NCI-H1105 (cell line): Measurements from ENCODE around the gene PLD1.
"Not testable (repeated sequence)": the region's sequence is repeated elsewhere in the genome, so short reads cannot be mapped to it uniquely, and the experiment has no call there.

Experiments
- DNase-seq: peaks from one replicate; lab custom pipeline; 2025; lab: John Stamatoyannopoulos, UW

Gene PLD1

GRCh38 chr3:171663805-171664204 lies 146.5 kb downstream of the PLD1 start:
- no peak for DNase-seq

DNA sequence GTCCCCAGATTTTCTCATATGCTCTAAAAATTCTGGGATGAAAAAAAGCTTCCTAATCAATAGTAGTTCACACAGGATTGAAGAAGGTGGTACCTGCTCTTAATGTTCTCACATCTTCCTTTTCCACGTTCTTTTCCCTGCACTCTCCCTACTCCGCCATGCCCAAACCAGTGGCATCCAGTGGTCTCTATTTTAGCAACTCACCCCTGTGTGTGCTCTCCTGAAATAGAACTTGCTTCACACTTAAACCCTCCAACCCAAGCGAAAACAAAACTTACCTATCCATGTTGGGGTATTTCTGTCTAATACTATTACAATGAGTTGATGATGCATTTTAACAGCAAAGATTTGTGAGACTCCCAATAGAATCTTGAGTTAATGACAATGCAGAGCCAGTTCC lies 148.8 kb downstream of the PLD1 start:
- DNase-seq: no peak

DNA sequence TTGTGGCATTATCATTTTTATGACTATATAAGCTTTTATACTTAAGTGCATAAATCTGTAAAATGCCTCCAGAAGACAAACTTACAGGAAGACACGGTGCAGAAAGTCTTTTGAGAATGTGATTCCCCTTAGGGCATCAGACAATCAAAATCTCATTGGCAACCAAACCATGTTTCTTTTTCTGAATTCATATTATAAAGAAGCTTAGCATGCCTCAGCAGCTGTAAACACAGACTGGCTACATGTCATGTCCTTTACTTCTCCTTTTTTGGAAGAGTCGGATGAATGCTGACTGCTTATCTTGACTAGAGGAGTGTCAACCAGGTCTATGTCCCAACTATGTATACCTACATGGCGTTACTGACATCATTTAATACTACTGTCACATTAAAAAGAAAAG lies 150.1 kb downstream of the PLD1 start:
- DNase-seq: no peak

DNA sequence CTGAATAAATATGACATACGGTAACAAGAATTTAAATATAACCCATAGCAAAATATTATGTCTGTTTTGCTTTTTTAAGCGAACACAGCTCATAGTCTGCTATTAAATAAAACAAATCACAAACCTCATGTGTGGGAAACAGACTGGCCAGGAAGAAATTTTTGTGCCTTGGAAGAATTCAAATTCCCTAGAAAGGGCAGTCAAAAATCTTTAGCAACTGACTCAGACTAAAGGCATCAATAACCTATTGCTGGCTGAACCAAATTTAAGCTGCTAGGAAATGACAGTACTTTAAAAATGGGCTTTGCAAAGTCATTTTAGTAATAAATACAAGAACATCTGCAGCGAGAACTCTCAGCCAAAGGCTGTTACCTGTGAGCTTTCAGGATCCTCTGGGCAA lies 151.4 kb downstream of the PLD1 start:
- no peak for DNase-seq

GRCh38 chr3:171654809-171655208 lies 155.5 kb downstream of the PLD1 start:
- no peak for DNase-seq

- no peak for DNase-seq
These were observed 156.0 kb downstream of the PLD1 start for GRCh38 chr3:171654326-171654725.

DNA sequence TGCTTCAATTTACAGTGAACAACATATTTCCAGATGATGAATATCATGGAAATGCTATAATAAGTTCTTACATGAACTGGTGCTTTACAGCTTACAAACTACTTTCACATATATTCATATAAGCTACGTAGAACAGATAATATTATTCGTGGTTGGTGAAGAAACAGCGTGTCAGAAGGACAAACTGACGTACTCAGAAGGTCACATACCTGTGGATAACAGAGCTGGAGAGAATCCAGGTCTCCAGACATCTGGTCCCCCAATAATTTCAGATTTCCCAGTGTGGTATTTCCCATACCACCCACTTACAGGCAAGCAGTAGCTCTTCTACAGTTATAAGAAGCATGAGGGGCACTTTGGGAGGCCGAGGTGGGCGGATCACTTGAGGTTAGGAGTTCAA lies 156.6 kb downstream of the PLD1 start:
- no peak for DNase-seq

DNA sequence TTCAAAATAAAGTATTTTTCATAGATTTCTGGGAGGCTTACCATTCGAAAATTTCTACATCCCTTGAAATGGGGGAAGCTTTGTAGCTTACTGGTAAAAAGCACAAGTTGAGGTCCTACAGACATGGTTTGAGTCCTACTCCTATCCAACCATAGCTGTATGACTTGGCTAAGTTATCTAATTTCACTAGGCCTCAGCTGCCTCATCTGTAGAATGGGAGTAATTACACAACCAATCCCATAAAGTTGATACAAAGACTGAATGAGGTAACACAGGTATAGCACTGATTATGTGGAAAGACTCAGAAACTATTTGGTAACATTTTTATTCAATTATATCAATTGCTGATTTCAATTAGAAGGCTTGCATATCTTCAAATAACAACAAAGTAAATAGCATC lies 157.4 kb downstream of the PLD1 start:
- DNase-seq: no peak

GRCh38 chr3:171649911-171650592 lies 160.2 kb downstream of the PLD1 start:
- no peak for DNase-seq

DNA sequence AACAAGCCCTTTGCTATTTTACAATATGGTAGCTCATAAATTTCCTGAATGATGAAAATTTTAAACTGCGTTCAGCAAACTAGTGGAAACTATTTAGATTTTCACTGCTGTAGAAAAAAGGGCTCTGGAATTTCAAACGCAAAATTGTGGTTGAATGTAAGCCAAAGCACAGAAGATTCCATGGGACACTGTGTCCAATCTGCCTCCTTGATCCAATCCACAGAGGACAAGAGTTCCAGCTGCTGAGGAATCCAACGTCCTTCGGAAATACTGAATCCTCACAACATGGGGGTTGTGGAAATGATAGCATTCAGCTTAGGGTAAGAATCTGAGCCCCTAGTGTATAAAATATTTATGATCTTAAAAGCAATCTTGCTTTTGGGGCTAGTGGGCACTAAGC lies 161.0 kb downstream of the PLD1 start:
- no peak for DNase-seq

DNA sequence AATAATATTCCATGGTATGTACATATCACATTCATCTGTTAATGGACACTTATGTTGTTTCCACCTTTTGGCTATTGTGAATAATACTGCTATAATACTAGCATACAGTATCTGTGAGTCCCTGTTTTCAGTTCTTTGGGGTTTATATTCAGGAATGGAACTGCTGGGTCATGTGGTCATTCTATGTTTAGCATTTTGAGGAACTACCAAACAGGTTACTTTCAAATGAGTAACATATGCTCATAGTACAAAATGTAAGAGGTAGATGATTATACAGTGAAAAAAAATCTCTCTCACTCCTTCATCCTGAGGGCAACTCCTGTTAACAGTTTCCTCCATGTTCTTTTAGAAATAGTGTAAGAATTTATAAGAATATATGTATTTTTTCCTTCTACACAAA lies 162.2 kb downstream of the PLD1 start:
- no peak for DNase-seq

DNA sequence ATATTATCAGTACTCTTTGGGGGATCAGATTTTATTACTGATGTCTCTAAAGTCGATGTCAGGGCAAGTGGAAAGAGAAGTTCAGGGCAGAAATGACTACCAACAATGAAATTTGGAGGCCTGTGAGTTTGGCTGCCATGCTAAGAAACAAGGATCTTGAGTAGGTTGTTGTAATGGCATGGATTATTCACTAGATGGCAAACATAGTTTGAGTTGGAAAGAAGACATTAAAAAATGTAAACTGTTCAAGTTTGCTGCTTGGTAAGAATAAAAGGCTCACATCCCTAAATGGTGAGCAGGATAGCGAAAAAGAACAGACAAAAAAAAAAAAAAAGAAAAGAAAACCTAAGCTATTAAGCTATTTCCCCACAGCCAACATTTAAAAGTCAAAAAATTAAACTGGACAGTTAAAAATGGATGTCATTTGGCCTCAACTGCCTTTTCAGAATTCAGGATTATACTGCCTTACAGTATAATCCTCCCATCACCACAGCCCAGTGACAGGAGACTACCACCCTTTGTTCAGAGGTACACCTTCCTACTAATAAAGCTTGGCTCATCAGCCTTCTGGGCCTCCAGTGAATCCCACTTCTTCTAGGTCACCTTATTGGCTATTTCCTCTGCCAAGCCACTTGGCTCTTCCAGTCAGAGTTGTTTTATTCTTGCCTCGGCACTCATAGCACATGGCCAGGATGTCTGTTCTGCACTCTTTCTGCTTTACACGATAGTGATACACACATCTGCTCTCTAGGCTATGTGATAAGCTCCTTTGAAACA lies 163.7 kb downstream of the PLD1 start:
- peak; percentile 49 for DNase-seq

- DNase-seq: no peak
These were observed 165.6 kb downstream of the PLD1 start for GRCh38 chr3:171644681-171645080.

DNA sequence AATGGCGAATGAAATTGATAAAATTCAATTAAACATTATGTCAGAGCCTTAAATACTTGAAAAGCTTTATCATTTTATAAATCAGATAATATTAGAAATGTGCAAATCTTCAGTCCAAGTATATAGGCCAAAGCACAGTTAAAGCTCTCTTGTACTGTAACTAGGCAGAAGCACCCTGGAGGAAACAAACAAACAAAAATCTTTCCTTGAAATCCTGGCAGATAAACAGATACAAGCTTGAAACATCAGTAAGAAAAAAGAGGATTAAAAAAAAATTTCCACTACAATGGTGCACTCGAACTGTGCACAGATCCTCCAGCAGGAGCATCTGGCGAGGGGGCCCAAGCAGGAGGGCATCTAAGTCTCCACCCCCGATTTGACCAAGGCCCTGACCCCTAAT lies 166.6 kb downstream of the PLD1 start:
- no peak for DNase-seq

- no peak for DNase-seq
These were observed 167.2 kb downstream of the PLD1 start for GRCh38 chr3:171643033-171643432.

GRCh38 chr3:171640520-171641412 lies 169.5 kb downstream of the PLD1 start:
- DNase-seq: no peak

DNA sequence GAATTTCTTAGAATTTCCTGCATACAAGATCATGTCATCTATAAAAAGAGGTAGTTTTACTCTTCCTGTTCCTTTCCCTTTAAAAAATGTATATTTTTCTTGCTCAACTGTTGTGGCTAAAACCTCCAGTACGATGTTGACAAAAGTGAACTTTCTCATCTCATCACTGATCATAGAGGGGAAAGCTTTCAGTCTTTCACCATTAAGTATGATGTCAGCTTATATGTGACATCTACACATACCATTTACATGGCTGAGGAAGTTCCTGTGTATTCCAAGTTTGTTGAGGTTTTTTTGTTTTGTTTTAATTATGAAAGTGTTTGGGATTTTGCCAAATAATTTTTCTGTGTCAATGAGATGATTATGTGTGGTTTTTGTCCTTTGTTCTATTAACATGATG lies 173.6 kb downstream of the PLD1 start:
- DNase-seq: no peak

DNA sequence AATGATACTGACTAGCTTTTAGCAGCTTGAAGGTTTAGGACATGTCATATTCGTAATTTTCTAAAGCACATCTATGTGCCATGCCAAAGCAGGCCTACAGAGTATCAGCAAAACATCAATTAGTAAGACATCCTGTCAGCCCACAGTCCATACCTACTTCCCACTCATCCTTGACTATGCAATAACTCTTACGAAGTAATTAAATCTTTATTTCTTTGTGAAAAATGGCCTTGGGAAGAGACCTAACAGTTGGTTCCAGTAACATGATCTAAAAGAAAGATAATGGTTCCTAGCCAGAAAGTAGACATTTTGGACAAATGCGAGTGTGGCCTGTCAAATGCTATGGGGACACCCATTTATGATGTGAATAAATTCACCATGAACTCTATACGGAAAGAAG lies 177.5 kb downstream of the PLD1 start:
- DNase-seq: no peak

DNA sequence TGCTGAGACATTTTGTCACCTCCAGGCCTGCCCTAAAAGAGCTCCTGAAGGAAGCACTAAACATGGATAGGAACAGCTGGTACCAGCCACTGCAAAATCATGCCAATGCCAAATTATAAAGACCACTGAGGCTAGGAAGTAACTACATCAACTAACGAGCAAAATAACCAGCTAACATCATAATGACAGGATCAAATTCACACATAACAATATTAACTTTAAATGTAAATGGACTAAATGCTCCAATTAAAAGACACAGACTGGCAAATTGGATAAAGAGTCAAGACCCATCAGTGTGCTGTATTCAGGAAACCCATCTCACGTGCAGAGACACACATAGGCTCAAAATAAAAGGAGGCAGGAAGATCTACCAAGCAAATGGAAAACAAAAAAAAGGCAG lies 183.5 kb downstream of the PLD1 start:
- DNase-seq: not testable (repeated sequence)

- DNase-seq: no peak
These were observed 188.2 kb downstream of the PLD1 start for GRCh38 chr3:171622126-171622525.

DNA sequence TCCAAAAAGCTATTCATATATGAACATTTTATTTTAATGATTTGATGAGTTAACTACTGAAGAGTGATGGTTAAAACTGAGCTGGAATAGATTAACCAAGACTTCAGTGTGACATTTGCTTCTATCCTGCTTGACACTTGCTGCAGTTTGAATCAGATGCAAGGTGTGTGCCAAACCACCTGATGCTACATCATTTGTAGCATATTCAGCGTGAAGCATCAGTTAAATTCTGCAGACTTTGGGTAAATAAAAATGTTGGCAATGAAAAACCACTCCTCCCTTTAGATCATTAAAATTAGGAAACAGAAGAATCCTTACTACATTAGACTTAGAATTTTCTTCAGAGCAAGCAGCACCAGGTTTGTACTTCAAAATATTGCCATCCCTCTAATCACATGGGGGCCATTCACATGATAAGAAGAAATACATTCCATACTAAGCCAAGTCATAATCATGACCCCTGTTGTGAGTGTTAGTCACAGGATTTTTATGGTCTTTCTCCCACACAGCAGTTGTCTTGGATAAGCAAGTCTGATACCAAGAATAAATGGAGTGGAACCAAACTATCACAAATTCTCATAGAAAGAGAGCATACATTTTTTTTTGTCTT lies 189.4 kb downstream of the PLD1 start:
- no peak for DNase-seq

DNA sequence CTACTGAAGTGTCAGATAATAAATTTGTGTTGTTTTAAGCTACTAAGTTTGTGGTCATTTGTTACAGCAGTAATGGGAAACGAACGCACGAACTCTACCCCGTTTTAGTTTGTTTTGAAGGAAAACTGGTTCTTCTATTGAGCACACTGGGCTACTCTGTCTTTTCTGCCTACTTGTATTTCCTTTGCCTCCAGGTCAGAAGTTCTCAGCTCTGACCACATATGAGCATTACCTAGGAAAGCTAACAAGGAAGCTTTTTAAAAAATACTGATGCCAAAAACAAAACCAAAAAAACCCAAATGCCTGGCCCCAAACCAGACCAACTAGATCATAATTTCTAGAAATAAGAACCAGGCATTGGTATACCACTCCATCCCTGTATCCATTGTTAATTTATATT lies 193.5 kb downstream of the PLD1 start:
- DNase-seq: no peak
